Activated CD8-positive, alpha-beta memory T cell treated with anti-CD3 and anti-CD28 coated beads, Interleukin-2, amount 50 U/mL, for 1 hour (primary cell): Measurements from ENCODE around the gene RRAD.

Experiments used
- DNase-seq: peaks from one replicate; pipeline ENCODE4 v3.0.0-alpha.2; 2020; ENCODE audit errors: extremely low read depth

RRAD gene

GRCh38 chr16:66881014-66881417, 44.3 kb downstream of the RRAD start:
- DNase-seq: no peak

- DNase-seq: peak; percentile 69
Measured at GRCh38 chr16:66880288-66881013, 44.9 kb downstream of the RRAD start, which contains the start of gene PDP2. TSS of gene PDP2 (plus strand) at chr16:66880515. CDS start at chr16:66884285, 3,770 bp downstream.

GRCh38 chr16:66878067-66878466, 47.3 kb downstream of the RRAD start:
- no peak for DNase-seq

GRCh38 chr16:66874079-66874775, 51.1 kb downstream of the RRAD start:
- no peak for DNase-seq

- DNase-seq: no peak
Measured at GRCh38 chr16:66873685-66874055, 51.7 kb downstream of the RRAD start.

DNA sequence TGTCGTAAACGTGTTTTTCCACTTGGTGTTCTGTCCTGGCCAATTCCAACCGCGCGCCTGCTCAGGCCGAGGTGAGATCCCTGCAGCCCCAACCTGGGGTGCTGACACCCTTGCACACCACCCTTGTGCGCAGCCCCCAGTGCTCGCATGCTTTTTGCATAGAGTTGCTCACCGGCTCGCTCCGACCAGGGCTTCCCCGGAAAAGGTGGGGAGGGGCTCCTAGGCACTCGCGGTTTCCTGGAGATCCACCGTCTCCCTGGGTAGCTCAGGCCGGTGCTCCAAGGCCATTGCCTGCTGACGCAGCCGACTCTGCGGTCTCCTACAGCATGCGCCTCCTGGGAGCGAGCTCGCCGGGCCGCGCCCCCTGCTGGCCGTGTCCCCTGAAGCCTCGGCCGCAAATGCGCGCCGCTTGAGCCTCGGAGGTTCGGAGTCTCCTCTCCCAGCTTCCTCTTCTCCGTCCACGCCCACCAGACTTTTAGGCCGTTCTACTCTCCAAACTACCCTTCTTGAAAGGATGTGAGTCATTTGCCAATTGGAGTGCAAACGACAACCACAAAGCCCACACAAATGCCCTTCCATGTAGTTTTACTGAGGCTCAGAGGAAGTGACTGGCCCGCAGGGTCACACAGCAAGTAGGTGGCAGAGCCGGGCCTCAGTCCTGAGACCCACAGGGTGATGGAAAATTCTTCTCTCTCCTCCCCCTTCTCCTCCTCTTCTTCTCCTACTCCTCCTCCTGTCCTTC, 52.2 kb downstream of the RRAD start:
- peak; percentile 68 for DNase-seq

GRCh38 chr16:66872559-66872942, 52.8 kb downstream of the RRAD start:
- no peak for DNase-seq

DNA sequence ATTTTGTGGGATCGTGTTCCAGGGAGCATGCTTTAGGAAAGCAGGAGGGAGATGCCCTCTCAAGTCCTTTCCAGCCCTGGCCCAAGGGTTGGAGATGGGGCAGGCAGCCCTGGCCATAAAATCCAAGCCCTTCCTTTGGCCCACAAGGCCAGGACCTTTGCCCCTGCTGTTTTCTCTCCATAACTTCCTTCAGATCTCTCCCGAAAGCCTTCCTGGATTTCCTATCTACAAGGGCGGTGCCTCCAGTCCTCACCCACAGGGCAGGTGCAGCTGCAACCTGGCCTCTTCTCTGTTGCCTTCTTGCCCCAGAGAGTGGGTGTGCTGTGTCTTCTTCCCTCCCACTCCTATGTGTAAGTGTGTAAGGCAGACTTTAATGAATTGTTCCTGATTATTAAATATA, 53.5 kb downstream of the RRAD start:
- no peak for DNase-seq
